ENCODE measurements around the gene PCDHGB4. TPM values are rescaled to one million over a fixed set of nuclear protein-coding genes. Genes with fewer than 3 reads are reported as not detected.

PCDHGB4 gene
- total RNA-seq, 1 donor from 2014 or later: 12.8 TPM

GRCh38 chr5:141412854-141413539, 25.5 kb downstream of the PCDHGB4 start, which contains the start of gene PCDHGA10:
PCDHGA10 (plus strand) TSS chr5:141412987; CDS start chr5:141413176, 189 bp downstream.

DNA sequence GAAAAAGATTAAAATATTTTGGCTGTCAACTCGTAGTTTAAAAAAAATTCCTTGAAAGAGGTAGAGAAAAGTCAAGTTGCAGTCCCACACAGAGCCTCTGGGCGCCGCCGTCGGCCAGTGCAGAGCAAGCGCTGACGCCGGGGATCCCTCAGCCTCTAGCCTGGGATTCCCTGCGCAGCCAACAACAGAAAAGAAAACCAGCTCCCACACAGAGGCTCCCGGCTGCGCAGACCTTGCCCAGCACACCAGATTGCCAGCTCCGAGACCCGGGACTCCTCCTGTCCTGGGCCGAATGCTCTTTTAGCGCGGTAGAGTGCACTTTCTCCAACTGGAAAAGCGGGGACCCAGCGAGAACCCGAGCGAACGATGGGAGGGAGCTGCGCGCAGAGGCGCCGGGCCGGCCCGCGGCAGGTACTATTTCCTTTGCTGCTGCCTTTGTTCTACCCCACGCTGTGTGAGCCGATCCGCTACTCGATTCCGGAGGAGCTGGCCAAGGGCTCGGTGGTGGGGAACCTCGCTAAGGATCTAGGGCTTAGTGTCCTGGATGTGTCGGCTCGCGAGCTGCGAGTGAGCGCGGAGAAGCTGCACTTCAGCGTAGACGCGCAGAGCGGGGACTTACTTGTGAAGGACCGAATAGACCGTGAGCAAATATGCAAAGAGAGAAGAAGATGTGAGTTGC, 30.1 kb downstream of the PCDHGB4 start, which contains the start of gene PCDHGB7:
Gene PCDHGB7 (plus strand): TSS at position 184 of the 679 bp plus-strand sequence. CDS start 183 bp downstream, at position 367.

DNA sequence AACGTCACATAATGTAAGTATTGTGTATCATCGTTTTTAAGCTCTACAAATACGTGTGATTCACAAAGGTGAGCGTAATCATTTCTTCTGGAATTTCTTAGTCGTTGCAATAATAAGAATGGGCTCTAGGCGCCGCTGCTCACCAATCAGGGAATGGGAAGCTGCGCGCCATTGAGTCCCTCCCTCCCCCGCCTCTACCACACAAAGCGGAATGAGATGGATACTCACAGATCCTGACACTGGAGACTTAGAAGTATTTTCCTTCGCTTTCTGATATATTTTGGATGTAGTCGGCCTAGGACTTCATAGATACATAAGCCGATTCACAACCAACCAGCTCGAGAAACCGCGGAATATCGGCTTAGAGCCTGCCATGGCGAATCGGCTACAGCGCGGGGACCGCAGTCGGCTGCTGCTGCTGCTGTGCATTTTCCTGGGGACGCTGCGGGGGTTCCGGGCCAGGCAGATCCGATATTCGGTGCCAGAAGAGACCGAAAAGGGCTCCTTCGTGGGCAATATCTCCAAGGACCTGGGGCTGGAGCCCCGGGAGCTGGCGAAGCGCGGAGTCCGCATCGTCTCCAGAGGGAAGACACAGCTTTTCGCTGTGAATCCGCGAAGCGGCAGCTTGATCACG, 33.5 kb downstream of the PCDHGB4 start, which contains the start of gene PCDHGA11:
Gene PCDHGA11 (plus strand): TSS at position 197 of the 634 bp plus-strand sequence. CDS start 177 bp downstream, at position 374.

DNA sequence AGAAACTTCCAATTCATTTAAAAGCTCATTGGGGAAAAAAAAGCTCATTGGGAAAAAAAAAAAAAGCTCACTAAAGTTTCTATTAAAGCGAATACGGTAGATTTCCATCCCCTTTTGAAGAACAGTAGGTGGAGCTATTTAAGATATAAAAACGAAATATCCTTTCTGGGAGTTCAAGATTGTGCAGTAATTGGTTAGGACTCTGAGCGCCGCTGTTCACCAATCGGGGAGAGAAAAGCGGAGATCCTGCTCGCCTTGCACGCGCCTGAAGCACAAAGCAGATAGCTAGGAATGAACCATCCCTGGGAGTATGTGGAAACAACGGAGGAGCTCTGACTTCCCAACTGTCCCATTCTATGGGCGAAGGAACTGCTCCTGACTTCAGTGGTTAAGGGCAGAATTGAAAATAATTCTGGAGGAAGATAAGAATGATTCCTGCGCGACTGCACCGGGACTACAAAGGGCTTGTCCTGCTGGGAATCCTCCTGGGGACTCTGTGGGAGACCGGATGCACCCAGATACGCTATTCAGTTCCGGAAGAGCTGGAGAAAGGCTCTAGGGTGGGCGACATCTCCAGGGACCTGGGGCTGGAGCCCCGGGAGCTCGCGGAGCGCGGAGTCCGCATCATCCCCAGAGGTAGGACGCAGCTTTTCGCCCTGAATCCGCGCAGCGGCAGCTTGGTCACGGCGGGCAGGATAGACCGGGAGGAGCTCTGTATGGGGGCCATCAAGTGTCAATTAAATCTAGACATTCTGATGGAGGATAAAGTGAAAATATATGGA, 43.0 kb downstream of the PCDHGB4 start, which contains the start of gene PCDHGA12:
Gene PCDHGA12 (plus strand): TSS at position 176 of the 782 bp plus-strand sequence. CDS start 253 bp downstream, at position 429.

Other genes with a start within 250 kb of the PCDHGB4 start
- gene PCDHB6, start 237.6 kb upstream of the PCDHGB4 start, total RNA-seq: 0.12 TPM in 1 of 2 replicates, not detected in the other
- gene PCDHB7, start 215.1 kb upstream of the PCDHGB4 start, total RNA-seq: 0.23 and 0.34 TPM in 2 replicates
- gene PCDHB8, start 209.9 kb upstream of the PCDHGB4 start, total RNA-seq: not detected in 2 replicates
- under 0.01 and 1.1 TPM in 2 replicates for gene PCDHB16, start 205.3 kb upstream of the PCDHGB4 start, total RNA-seq
- 0.23 and 0.43 TPM in 2 replicates for gene PCDHB9, start 200.5 kb upstream of the PCDHGB4 start, total RNA-seq
- 0.12 and 0.17 TPM in 2 replicates for gene PCDHB10, start 195.3 kb upstream of the PCDHGB4 start, total RNA-seq
- 0.12 TPM in 1 of 2 replicates, not detected in the other for gene PCDHB11, start 188.1 kb upstream of the PCDHGB4 start, total RNA-seq
- gene PCDHB12, start 179.0 kb upstream of the PCDHGB4 start, total RNA-seq: under 0.01 and 0.26 TPM in 2 replicates
- gene PCDHB13, start 173.8 kb upstream of the PCDHGB4 start, total RNA-seq: 0.35 and 0.43 TPM in 2 replicates
- gene PCDHB14, start 164.4 kb upstream of the PCDHGB4 start, total RNA-seq: 0.70 TPM in 1 of 2 replicates, not detected in the other
- under 0.01 and 0.12 TPM in 2 replicates for gene PCDHB15, start 142.3 kb upstream of the PCDHGB4 start, total RNA-seq
- gene SLC25A2, start 83.6 kb upstream of the PCDHGB4 start, total RNA-seq: not detected in 2 replicates
- 34.3 and 45.5 TPM in 2 replicates for gene TAF7, start 66.9 kb upstream of the PCDHGB4 start, total RNA-seq
- gene PCDHGA1, start 57.2 kb upstream of the PCDHGB4 start, total RNA-seq: 0.35 and 0.85 TPM in 2 replicates
- gene PCDHGA2, start 48.9 kb upstream of the PCDHGB4 start, total RNA-seq: 2.2 and 3.5 TPM in 2 replicates
- 1.8 and 4.4 TPM in 2 replicates for gene PCDHGA3, start 43.9 kb upstream of the PCDHGB4 start, total RNA-seq
- 0.82 and 0.94 TPM in 2 replicates for gene PCDHGB1, start 37.6 kb upstream of the PCDHGB4 start, total RNA-seq
- 2.8 and 3.9 TPM in 2 replicates for gene PCDHGA4, start 32.7 kb upstream of the PCDHGB4 start, total RNA-seq
- 0.77 and 3.3 TPM in 2 replicates for gene PCDHGB2, start 27.7 kb upstream of the PCDHGB4 start, total RNA-seq
- 0.68 and 2.1 TPM in 2 replicates for gene PCDHGA5, start 23.5 kb upstream of the PCDHGB4 start, total RNA-seq
- 0.58 and 1.8 TPM in 2 replicates for gene PCDHGB3, start 17.5 kb upstream of the PCDHGB4 start, total RNA-seq
- 3.7 and 4.3 TPM in 2 replicates for gene PCDHGA6, start 13.8 kb upstream of the PCDHGB4 start, total RNA-seq
- 4.4 and 5.1 TPM in 2 replicates for gene PCDHGA7, start 5.0 kb upstream of the PCDHGB4 start, total RNA-seq
- 0.70 and 1.4 TPM in 2 replicates for gene PCDHGA8, start 4.9 kb downstream of the PCDHGB4 start, total RNA-seq
- 19.2 and 23.3 TPM in 2 replicates for gene PCDHGB5, start 10.2 kb downstream of the PCDHGB4 start, total RNA-seq
- gene PCDHGA9, start 15.1 kb downstream of the PCDHGB4 start, total RNA-seq: 1.4 and 2.5 TPM in 2 replicates
- 0.93 and 1.4 TPM in 2 replicates for gene PCDHGB6, start 20.3 kb downstream of the PCDHGB4 start, total RNA-seq
- 6.9 and 8.6 TPM in 2 replicates for gene PCDHGA10, start 25.3 kb downstream of the PCDHGB4 start, total RNA-seq
- gene PCDHGB7, start 30.0 kb downstream of the PCDHGB4 start, total RNA-seq: 8.3 and 12.5 TPM in 2 replicates
- 11.7 and 12.9 TPM in 2 replicates for gene PCDHGA11, start 33.4 kb downstream of the PCDHGB4 start, total RNA-seq
- 18.8 and 27.2 TPM in 2 replicates for gene PCDHGA12, start 42.8 kb downstream of the PCDHGB4 start, total RNA-seq
- gene PCDHGC3, start 88.3 kb downstream of the PCDHGB4 start, total RNA-seq: 55.5 and 77.5 TPM in 2 replicates
- gene PCDHGC4, start 97.3 kb downstream of the PCDHGB4 start, total RNA-seq: 0.23 and 0.26 TPM in 2 replicates
- gene PCDHGC5, start 101.4 kb downstream of the PCDHGB4 start, total RNA-seq: 0.43 and 0.58 TPM in 2 replicates
- 20.5 and 27.1 TPM in 2 replicates for gene DIAPH1, start 231.3 kb downstream of the PCDHGB4 start, total RNA-seq
- gene HDAC3, start 249.2 kb downstream of the PCDHGB4 start, total RNA-seq: 39.7 and 53.9 TPM in 2 replicates
- gene RELL2, start 249.3 kb downstream of the PCDHGB4 start, total RNA-seq: 3.5 and 4.4 TPM in 2 replicates